HG02973 (cell line): ENCODE results near the gene TXN.
"Not testable (repeated sequence)": the region's sequence is repeated elsewhere in the genome, so short reads cannot be mapped to it uniquely, and the experiment has no call there.

Experiments
- ATAC-seq: cut with Tn5 transposase; IDR thresholded peaks from one replicate; pipeline ENCODE4 v1.9.1; 2021; ENCODE audit warnings: moderate library complexity; ENCODE audit not compliant: unreplicated experiment

Gene TXN

GRCh38 chr9:110214090-110214489 lies 42.2 kb downstream of the TXN start:
- no peak for ATAC-seq

GRCh38 chr9:110213413-110214044 lies 42.8 kb downstream of the TXN start:
- ATAC-seq = no peak

DNA sequence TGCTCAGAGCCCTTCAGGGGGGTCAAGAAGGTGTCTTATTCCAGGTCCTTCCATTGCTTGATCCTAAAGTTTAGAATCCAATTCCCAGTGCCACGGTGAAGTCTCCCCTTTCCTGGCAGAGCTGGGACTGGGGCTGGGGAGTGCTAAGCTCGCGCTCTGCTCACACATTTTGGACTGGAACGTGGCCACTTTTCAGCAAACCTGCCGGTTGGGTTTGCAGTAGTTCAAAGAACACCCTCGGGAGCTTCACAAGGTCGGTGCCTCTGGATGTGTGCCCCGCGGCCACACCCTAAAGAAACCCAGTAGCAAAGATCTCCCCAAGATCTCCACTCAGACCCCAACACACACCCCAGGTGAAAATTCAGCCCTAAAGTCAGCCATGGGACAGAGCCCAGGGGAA lies 48.3 kb downstream of the TXN start, which contains the start of gene C9orf152:
Gene C9orf152, minus strand, starts transcription at position 129 of the 400 bp plus-strand sequence. CDS start 580 bp downstream, outside the sequence.
- ATAC-seq = no peak

DNA sequence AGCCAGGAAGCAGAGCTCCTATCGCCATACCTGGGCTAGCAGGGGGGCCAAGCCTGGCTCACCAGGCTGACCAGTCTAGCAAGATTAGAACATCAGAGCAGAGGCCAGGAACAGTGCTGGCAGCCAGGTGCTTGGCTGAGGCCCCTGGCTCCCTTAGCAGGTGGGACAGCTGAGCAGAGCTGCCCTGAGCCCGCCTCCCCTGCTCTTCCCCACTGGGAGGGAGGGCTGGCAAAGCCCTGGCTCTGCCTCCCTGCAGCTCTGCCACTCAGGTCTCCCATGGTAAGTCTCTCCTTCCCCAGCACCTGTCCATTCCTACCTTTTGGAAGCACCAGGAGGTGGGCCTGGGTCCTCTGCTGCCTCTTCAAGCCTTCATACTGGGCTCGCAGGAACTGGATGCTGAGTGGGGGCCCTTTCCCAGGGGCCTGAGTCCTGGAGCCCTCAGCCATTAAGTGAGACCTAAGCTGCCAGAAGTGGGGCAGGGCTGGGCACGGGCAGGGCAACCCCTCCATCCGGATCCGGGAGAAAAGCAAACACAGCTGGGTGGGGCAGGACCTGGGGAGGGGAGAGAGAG lies 49.2 kb downstream of the TXN start:
- ATAC-seq = no peak

GRCh38 chr9:110206389-110206788 lies 49.9 kb downstream of the TXN start:
- ATAC-seq = no peak

DNA sequence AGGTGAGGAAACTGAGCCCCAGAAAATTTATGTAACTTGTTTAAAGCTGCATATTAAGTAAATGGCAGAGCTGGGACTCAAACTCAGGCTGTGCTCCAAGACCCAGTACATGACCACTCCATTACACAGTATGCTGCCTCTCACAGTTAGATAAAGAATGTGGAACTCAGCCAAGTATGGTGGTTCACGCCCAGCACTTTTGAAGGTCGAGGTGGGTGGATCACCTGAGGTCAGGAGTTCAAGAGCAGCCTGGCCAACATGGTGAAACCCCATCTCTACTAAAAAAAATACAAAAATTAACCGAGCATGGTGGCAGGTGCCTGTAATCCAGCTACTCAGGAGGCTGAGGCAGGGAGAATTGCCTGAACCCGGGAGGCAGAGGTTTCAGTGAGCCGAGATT lies 50.7 kb downstream of the TXN start:
- ATAC-seq = not testable (repeated sequence)

GRCh38 chr9:110202232-110202631 lies 54.1 kb downstream of the TXN start:
- ATAC-seq = no peak

DNA sequence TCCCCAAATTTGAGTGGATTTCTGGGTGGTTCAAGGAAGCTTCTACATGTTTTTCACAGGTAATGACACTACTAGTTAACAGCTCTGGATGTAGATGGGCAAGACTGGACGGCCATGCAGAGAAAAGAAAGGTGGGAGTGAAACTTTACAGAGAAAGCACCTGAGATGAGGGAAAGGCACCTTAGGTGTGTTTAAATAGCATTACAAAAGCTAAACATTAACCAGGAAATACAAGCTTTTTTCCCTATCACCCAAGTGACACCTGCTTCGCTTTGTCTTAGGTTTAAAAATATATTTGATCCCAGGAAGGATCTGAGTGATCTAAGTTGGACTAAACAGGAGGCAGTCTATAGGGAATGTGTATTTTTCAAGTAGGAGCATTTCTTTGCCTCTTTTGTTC lies 56.7 kb downstream of the TXN start:
- no peak for ATAC-seq

- no peak for ATAC-seq
Observed at GRCh38 chr9:110198357-110198756, 58.0 kb downstream of the TXN start.

GRCh38 chr9:110197330-110198187 lies 58.7 kb downstream of the TXN start:
- ATAC-seq = no peak

DNA sequence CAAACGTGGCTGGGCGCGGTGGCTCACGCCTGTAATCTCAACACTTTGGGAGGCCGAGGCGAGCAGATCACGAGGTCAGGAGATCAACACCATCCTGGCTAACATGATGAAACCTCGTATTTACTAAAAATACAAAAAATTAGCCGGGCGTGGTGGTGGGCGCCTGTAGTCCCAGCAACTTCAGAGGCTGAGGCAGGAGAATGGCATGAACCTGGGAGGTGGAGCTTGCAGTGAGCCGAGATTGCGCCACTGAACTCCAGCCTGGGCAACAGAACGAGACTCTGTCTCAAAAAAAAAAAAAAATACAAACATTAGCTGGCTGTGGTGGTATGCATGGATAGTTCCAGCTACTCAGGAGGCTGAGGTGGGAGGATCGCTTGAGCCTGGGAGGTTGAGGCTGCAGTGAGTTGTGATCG lies 60.2 kb downstream of the TXN start:
- not testable (repeated sequence) for ATAC-seq
